ENCODE results near the gene REEP5. TPM values are rescaled to one million over a fixed set of nuclear protein-coding genes. Genes with fewer than 3 reads are reported as not detected.

REEP5 gene
- total and polyA plus RNA-seq, 9 of the 15 experiments (the other 6 are each of a cell fraction or from before 2014, with no cell fraction given): 14.7 to 102 (median 36.0) TPM

- TF ChIP-seq FOXO4 (CRISPR knock-in tag; IDR thresholded peaks at IDR 0.05) (no peak), SNIP1 (IDR thresholded peaks at IDR 0.05; ENCODE audit: low read depth) (no peak), MXI1 (IDR thresholded peaks at IDR 0.05; ENCODE audit: low read depth, low read length) (no peak), SOX6 (IDR thresholded peaks at IDR 0.05) (peak; percentile 34; the same call in 1 of the 2 replicates), ZBTB40 (IDR thresholded peaks at IDR 0.05) (no peak), ZBTB40 (CRISPR knock-in tag; IDR thresholded peaks at IDR 0.05) (no peak), PATZ1 (CRISPR knock-in tag; IDR thresholded peaks at IDR 0.05; ENCODE audit: borderline replicate concordance) (no peak)
These were observed 38.8 kb downstream of the REEP5 start (continued) for GRCh38 chr5:112883192-112883591.
